Ishikawa (cell line): ENCODE results near the gene FGGY.

Source experiments
- CEBPB ChIP-seq: IDR thresholded peaks from 2 replicates; pipeline ENCODE4 v1.6.1; 2012
- CREB1 ChIP-seq: IDR thresholded peaks from 2 replicates; pipeline ENCODE4 v1.6.1; 2012; ENCODE audit warnings: low read depth
- EGR1 ChIP-seq: IDR thresholded peaks from 2 replicates; pipeline ENCODE4 v1.6.1; 2012
- EP300 ChIP-seq: IDR thresholded peaks from 2 replicates; pipeline ENCODE4 v1.6.1; 2012; ENCODE audit warnings: borderline replicate concordance
- FOXM1 ChIP-seq: IDR thresholded peaks from 2 replicates; pipeline ENCODE4 v1.6.1; 2012; ENCODE audit warnings: low read depth, borderline replicate concordance
- NFIC ChIP-seq: IDR thresholded peaks from 2 replicates; pipeline ENCODE4 v1.6.1; 2012
- RAD21 ChIP-seq: IDR thresholded peaks from 2 replicates; pipeline ENCODE4 v1.6.1; 2012; ENCODE audit warnings: low read depth
- TAF1 ChIP-seq: IDR thresholded peaks from 2 replicates; pipeline ENCODE4 v1.6.1; 2012; ENCODE audit warnings: low read depth, mild to moderate bottlenecking
- TCF12 ChIP-seq: IDR thresholded peaks from 2 replicates; pipeline ENCODE4 v1.6.1; 2012; ENCODE audit warnings: low read depth
- TEAD4 ChIP-seq: IDR thresholded peaks from 2 replicates; pipeline ENCODE4 v1.6.1; 2012
- YY1 ChIP-seq: IDR thresholded peaks from 2 replicates; pipeline ENCODE4 v1.6.1; 2012; ENCODE audit warnings: low read depth
- ZBTB7A ChIP-seq: IDR thresholded peaks from 2 replicates; pipeline ENCODE4 v1.6.1; 2012; ENCODE audit warnings: low read depth
- TF ChIP-seq, protein P1 (sequence below): IDR thresholded peaks from 2 replicates; pipeline ENCODE4 v1.6.1; 2012
- TF ChIP-seq, protein P2 (sequence below): IDR thresholded peaks from 2 replicates; pipeline ENCODE4 v1.6.1; 2012; ENCODE audit warnings: low read depth, mild to moderate bottlenecking
- TF ChIP-seq, protein P3 (sequence below): IDR thresholded peaks from 2 replicates; pipeline ENCODE4 v1.6.1; 2012

FGGY gene

DNA sequence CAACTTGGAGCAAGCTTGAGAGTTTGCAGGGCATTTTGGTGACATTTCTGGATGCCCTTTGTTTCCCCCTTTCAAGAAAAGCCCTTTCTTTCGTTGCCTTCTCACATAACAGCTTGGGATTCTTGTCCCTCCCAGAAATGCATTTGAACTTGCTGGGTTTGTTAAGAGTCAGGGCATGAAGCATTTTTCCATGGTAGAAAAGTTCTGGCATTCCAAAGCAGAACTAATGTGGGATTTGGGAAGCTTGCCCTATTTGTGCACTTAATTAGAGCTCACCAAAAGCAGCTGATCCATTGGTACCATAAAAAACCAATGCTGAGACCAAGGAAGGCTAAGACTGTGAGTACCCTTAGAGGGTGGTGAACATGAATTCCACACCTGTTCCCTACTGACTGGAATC lies 418.1 kb downstream of the FGGY start:
- TF ChIP-seq TAF1 (no peak), YY1 (no peak), TCF12 (no peak), CEBPB (no peak), ZBTB7A (no peak), RAD21 (no peak), FOXM1 (no peak), CREB1 (no peak), EGR1 (no peak), TEAD4 (no peak), NFIC (no peak), EP300 (no peak)
- TF ChIP-seq, protein P1, sequence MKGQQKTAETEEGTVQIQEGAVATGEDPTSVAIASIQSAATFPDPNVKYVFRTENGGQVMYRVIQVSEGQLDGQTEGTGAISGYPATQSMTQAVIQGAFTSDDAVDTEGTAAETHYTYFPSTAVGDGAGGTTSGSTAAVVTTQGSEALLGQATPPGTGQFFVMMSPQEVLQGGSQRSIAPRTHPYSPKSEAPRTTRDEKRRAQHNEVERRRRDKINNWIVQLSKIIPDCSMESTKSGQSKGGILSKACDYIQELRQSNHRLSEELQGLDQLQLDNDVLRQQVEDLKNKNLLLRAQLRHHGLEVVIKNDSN, result no peak
- TF ChIP-seq, protein P2, sequence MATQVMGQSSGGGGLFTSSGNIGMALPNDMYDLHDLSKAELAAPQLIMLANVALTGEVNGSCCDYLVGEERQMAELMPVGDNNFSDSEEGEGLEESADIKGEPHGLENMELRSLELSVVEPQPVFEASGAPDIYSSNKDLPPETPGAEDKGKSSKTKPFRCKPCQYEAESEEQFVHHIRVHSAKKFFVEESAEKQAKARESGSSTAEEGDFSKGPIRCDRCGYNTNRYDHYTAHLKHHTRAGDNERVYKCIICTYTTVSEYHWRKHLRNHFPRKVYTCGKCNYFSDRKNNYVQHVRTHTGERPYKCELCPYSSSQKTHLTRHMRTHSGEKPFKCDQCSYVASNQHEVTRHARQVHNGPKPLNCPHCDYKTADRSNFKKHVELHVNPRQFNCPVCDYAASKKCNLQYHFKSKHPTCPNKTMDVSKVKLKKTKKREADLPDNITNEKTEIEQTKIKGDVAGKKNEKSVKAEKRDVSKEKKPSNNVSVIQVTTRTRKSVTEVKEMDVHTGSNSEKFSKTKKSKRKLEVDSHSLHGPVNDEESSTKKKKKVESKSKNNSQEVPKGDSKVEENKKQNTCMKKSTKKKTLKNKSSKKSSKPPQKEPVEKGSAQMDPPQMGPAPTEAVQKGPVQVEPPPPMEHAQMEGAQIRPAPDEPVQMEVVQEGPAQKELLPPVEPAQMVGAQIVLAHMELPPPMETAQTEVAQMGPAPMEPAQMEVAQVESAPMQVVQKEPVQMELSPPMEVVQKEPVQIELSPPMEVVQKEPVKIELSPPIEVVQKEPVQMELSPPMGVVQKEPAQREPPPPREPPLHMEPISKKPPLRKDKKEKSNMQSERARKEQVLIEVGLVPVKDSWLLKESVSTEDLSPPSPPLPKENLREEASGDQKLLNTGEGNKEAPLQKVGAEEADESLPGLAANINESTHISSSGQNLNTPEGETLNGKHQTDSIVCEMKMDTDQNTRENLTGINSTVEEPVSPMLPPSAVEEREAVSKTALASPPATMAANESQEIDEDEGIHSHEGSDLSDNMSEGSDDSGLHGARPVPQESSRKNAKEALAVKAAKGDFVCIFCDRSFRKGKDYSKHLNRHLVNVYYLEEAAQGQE, result no peak
- TF ChIP-seq, protein P3, sequence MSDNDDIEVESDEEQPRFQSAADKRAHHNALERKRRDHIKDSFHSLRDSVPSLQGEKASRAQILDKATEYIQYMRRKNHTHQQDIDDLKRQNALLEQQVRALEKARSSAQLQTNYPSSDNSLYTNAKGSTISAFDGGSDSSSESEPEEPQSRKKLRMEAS, result no peak

DNA sequence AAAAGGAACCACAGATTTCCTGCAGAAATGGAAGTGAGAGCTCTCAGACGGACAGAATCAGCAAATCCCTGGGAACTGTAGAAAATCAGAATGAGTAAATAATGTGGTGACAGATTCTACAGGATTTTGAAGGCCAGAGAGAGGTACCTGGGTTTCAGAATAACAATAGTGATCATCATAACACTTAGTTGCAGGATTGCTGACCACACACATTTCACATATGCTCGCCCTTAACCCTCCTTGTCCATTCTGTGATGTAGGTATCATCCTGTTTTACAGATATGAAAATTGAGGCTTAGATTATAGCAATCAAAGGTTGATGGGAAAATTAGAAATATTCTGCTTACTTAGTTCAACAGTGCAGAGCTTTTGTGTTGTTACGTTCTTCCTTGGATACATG lies 419.9 kb downstream of the FGGY start:
- no peak for TF ChIP-seq RAD21
- TF ChIP-seq, protein P3, result no peak
- no peak for TF ChIP-seq YY1
- TF ChIP-seq TCF12, result no peak
- TF ChIP-seq NFIC, result no peak
- TF ChIP-seq, protein P1, result no peak
- TF ChIP-seq CEBPB, result no peak
- TF ChIP-seq ZBTB7A, result no peak
- TF ChIP-seq CREB1, result no peak
- TF ChIP-seq FOXM1, result no peak

DNA sequence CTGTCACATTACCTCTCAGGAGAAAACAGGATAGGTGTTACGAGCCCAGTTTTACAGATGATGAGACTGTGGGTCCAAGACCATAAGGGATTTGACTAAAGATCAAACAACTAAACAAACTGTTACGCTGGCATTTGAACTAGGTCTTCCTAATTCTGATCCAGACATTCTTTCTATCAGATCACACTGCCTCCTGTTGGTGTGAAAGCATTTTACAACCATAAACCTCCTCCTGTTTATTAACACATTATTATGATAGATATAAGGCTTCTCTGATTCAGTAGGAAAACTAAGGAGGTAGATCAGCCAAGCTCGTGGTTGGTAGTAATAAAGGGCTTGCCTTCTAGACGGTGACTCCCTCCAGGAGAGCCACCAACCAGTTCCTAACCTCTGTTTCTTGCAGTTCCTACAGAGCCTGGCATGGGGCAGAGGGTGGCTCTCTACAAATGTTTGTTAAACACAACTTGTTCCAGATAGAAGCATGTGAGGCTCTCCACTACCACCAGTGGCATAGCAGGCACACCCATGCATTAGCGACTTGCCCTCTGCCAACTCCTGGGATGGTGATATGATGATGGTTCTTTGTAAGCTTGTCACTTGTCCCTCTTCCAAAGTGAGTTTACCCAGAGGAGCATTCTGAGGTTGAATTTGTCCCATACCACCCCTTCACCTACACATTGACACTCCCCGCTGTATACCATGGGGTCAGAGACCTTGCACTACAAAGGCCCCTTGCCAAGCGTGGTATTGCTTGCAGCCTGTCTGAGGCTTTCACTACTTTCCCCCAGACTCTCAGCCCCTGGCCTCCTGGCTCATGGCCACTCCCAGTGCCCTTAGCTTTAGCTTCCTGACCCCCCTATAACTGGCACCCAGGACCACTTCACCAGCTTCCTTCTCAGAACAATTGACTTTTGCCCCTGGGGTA lies 421.4 kb downstream of the FGGY start:
- no peak for TF ChIP-seq EGR1
- TF ChIP-seq RAD21, result peak; percentile 40

DNA sequence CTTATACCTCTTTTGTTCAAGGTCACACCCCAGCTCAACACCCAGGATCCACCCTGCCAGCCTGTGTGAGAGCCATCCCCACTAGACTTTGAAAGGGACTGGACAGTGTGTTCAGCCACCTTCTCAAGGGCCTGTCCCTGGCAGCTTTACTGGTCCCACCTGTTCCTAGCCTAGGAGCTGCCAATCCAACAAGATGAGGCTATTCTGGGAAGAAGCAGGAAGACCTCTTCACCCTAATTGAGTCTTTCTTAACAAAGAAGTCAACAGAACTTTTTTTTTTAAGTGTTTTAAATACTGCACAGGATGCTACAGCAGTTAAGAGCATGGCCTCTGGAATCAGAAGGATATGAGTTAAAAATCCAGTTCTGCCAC lies 422.1 kb downstream of the FGGY start:
- no peak for TF ChIP-seq CREB1
- no peak for TF ChIP-seq EP300
- TF ChIP-seq, protein P2, result no peak
- no peak for TF ChIP-seq NFIC
- TF ChIP-seq EGR1, result no peak
- TF ChIP-seq CEBPB, result no peak
- TF ChIP-seq TAF1, result no peak
- TF ChIP-seq TEAD4, result no peak
- TF ChIP-seq, protein P3, result no peak
- TF ChIP-seq, protein P1, result no peak

DNA sequence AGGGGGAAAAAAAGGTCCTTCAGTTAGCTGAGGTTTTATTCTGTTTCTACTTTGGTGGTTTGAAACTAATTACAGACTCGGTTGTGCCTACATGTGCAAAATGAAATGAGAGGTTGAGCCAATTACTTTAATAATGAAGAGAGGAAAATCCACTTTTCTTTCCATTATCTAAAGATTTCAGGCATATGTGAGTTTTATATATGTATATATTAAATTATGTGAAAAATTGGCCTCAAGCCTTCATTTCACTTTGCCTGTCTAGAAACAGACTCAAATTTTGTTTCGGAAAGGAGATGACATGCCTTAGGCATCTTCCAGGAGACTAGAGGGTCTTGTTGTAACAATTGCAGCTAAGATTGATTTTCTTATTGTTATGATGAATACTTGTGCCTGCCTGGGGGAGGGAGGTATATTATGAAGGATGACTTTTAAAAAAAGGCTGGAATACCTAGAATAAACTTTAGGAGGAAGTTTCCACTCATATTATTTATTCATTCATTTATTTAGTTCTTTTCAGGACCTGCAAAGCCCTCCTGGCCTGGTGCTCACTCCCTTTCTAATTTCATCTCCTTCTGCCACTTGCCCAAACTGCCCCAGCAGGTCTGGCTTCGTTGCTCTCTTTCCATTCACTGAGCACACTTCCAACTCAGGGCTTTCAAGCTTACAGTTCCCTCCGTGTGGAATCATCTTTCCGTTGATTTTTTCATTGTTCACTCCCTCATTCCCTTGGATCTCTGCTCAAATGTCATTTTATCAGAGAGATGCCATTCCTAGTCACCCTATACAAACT lies 423.6 kb downstream of the FGGY start:
- TF ChIP-seq, protein P3, result no peak
- TF ChIP-seq FOXM1 (no peak), TEAD4 (no peak), EGR1 (no peak), TAF1 (no peak), CREB1 (no peak), TCF12 (no peak), EP300 (no peak), ZBTB7A (no peak), NFIC (no peak), YY1 (no peak), RAD21 (no peak)
- TF ChIP-seq, protein P1, result no peak
